ENCODE measurements around the gene JADE1.

- TF ChIP-seq CTCF (conservative IDR thresholded peaks at IDR 0.05; ENCODE audit: low read depth, low read length) (no peak), EZH2 (IDR thresholded peaks at IDR 0.05; ENCODE audit: borderline replicate concordance, low read depth, low read length, poor library complexity, severe bottlenecking) (no peak)
Measured at GRCh38 chr4:128769011-128769410, 40.5 kb upstream of the JADE1 start.

Measured in A673 (cell line).